Hepatocyte (in vitro differentiated cells): ENCODE data around the gene LRIG3. TPM values are rescaled to one million over a fixed set of nuclear protein-coding genes. Genes with fewer than 3 reads are reported as not detected.

Experiments
- DNase-seq: peaks from one replicate; pipeline ENCODE4 v3.0.0-alpha.2; 2016; ENCODE audit warnings: low spot score
- H2AFZ ChIP-seq: fragments of 200-600 bp; sonication (generic); 2 replicates; pipeline ENCODE4 v1.6.0; 2016; ENCODE audit warnings: antibody characterized with exemption, mild to moderate bottlenecking
- H3K27ac ChIP-seq: fragments of 200-600 bp; sonication (generic); 2 replicates; pipeline ENCODE4 v1.5.1; 2016; ENCODE audit warnings: mild to moderate bottlenecking
- H3K27me3 ChIP-seq: fragments of 200-600 bp; sonication (generic); 2 replicates; pipeline ENCODE4 v1.6.1; 2016
- H3K36me3 ChIP-seq: fragments of 200-600 bp; sonication (generic); replicated peaks from 2 replicates; pipeline ENCODE4 v1.5.1; 2016; ENCODE audit warnings: low read depth; ENCODE audit not compliant: insufficient read depth
- H3K4me1 ChIP-seq: fragments of 200-600 bp; sonication (generic); 2 replicates; pipeline ENCODE4 v1.5.1; 2016; ENCODE audit warnings: mild to moderate bottlenecking, moderate library complexity; ENCODE audit not compliant: insufficient read depth
- H3K4me2 ChIP-seq: fragments of 200-600 bp; sonication (generic); 2 replicates; pipeline ENCODE4 v1.6.0; 2016
- H3K4me3 ChIP-seq: fragments of 200-600 bp; sonication (generic); 2 replicates; pipeline ENCODE4 v1.5.1; 2016; ENCODE audit warnings: mild to moderate bottlenecking
- H3K79me2 ChIP-seq: fragments of 200-600 bp; sonication (generic); 2 replicates; pipeline ENCODE4 v1.6.0; 2017; ENCODE audit warnings: mild to moderate bottlenecking
- H3K9me2 ChIP-seq: fragments of 200-600 bp; sonication (generic); replicated peaks from 2 replicates; pipeline ENCODE4 v1.6.0; 2017; ENCODE audit warnings: mild to moderate bottlenecking; ENCODE audit not compliant: insufficient read depth
- H3K9me3 ChIP-seq: fragments of 200-600 bp; sonication (generic); 2 replicates; pipeline ENCODE4 v1.5.1; 2016; ENCODE audit warnings: low read depth, mild to moderate bottlenecking
- H4K20me1 ChIP-seq: fragments of 200-600 bp; sonication (generic); 2 replicates; pipeline ENCODE4 v1.6.0; 2016; ENCODE audit warnings: mild to moderate bottlenecking; ENCODE audit not compliant: insufficient read depth, poor library complexity, severe bottlenecking
- CTCF ChIP-seq: fragments of 200-600 bp; sonication (generic); IDR thresholded peaks from 2 replicates; pipeline ENCODE4 v1.5.1; 2016; ENCODE audit warnings: antibody characterized with exemption, mild to moderate bottlenecking; ENCODE audit not compliant: poor library complexity
- EZH2 ChIP-seq: fragments of 200-600 bp; sonication (generic); IDR thresholded peaks from 2 replicates; pipeline ENCODE4 v1.6.1; 2016; ENCODE audit warnings: antibody characterized with exemption, mild to moderate bottlenecking, borderline replicate concordance
- EZH2phosphoT487 ChIP-seq: fragments of 200-600 bp; sonication (generic); IDR thresholded peaks from one replicate; pipeline ENCODE4 v1.6.1; 2018; ENCODE audit warnings: antibody characterized with exemption, mild to moderate bottlenecking, low read depth, moderate library complexity; ENCODE audit not compliant: unreplicated experiment, severe bottlenecking
- WGBS: methylation state at CpG from one replicate; pipeline ENCODE4 v1.1.6; 2016; ENCODE audit warnings: low lambda C conversion rate; ENCODE audit errors: missing lambda C conversion rate; 5-methylcytosine and 5-hydroxymethylcytosine counted together
- polyA plus RNA-seq: library from polyadenylated mRNA; unstranded; fragments of >200 nt; fragmentation: Nextera tagmentation; extraction: Ambion mirVana; gene quantifications from 2 replicates; pipeline ENCODE4 v1.2.1, GENCODE V29; 2016
- total RNA-seq: library from RNA; depleted of rRNA; stranded (reverse); fragments of >200 nt; gene quantifications from 2 replicates; pipeline ENCODE4 v1.2.3, GENCODE V29; 2014

The LRIG3 gene
- total and polyA plus RNA-seq, 2 experiments from 2014 or later, result 21.7 to 63.9 TPM

GRCh38 chr12:58877243-58877743 is 43.0 kb downstream of the LRIG3 start:
- Histone ChIP-seq H3K4me2 (no peak overlapping the region), H3K4me3 (no peak overlapping the region)
- DNase-seq, result peak; percentile 35

GRCh38 chr12:58873496-58873895 is 46.8 kb downstream of the LRIG3 start:
- no peak overlapping the region for H2AFZ ChIP-seq
- TF ChIP-seq EZH2 (no peak), EZH2phosphoT487 (no peak), CTCF (no peak)
- no peaks in the 10 kb centered on the region for H4K20me1 ChIP-seq

More at GRCh38 chr12:58877243-58877743, 43.0 kb downstream of the LRIG3 start:
- Histone ChIP-seq H3K27me3 (no peaks in the 10 kb centered on the region), H3K9me3 (no peaks in the 10 kb centered on the region), H3K4me1 (no peaks in the 10 kb centered on the region), H4K20me1 (no peaks in the 10 kb centered on the region), H3K79me2 (no peaks in the 10 kb centered on the region), H3K27ac (peak overlapping the region; percentile 48), H2AFZ (no peak overlapping the region), H3K9me2 (no peaks in the 10 kb centered on the region), H3K36me3 (no peaks in the 10 kb centered on the region)
- TF ChIP-seq EZH2 (no peak), EZH2phosphoT487 (no peak), CTCF (no peak)
- 74% methylated on average over 15 of the region's 15 CpGs for WGBS

DNA sequence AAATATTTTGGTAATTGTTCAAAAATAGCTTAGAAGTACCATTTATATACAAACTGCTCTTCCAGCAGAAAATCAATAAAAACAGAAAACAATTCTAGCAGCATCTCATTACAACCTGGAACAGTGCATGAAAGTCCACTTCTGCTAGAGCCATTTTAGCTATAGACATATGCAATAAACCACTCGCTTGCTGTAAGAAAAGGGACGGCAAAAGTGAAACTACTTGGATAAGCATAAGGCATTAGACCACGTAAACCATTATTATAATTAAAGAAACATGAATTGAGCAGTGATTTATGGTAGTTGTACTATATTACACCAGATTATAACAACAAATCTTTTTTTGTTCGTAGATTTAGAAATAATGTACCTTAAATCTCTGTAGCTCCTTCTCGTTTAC is 48.7 kb downstream of the LRIG3 start:
- Histone ChIP-seq H3K4me1 (no peaks in the 10 kb centered on the region), H3K36me3 (no peaks in the 10 kb centered on the region), H3K4me3 (no peak overlapping the region), H3K79me2 (no peaks in the 10 kb centered on the region), H3K27me3 (no peaks in the 10 kb centered on the region), H3K27ac (no peak overlapping the region), H3K4me2 (no peak overlapping the region), H3K9me2 (no peaks in the 10 kb centered on the region), H2AFZ (no peak overlapping the region), H3K9me3 (no peaks in the 10 kb centered on the region), H4K20me1 (no peaks in the 10 kb centered on the region)
- TF ChIP-seq EZH2, result no peak
- 96% methylated on average over 5 of the region's 5 CpGs for whole genome bisulfite sequencing
- DNase-seq, result no peak

More at GRCh38 chr12:58873496-58873895, 46.8 kb downstream of the LRIG3 start:
- Histone ChIP-seq H3K79me2 (no peaks in the 10 kb centered on the region), H3K4me1 (no peaks in the 10 kb centered on the region), H3K27ac (no peak overlapping the region), H3K4me2 (no peak overlapping the region), H3K4me3 (no peak overlapping the region), H3K36me3 (no peaks in the 10 kb centered on the region), H3K9me3 (no peaks in the 10 kb centered on the region), H3K27me3 (no peaks in the 10 kb centered on the region), H3K9me2 (no peaks in the 10 kb centered on the region)
- WGBS, result 96% methylated on average over 5 of the region's 5 CpGs
- DNase-seq, result no peak

DNA sequence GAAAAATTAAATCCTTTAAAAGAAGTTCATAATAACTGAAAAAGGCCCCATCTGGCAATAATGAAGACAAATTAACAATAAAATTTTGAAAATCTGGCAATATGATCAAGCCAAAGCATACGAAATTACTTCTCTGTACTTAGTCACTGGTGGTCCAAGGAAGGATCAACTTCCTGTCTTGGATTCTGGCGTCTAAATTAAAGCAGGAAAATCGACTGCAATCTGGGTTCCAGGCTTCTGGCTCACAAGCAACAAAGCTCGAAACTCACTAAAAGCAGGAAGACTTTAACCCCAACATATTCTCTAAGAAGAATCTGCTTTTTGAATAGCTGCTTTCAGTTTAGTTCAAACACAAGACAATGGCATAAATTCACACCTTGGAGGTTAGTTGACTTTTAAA is 49.7 kb downstream of the LRIG3 start:
- Histone ChIP-seq H3K9me3 (no peaks in the 10 kb centered on the region), H3K36me3 (no peaks in the 10 kb centered on the region)

More for the DNA sequence above, 49.7 kb downstream of the LRIG3 start:
- DNase-seq, result no peak
- Histone ChIP-seq H4K20me1 (no peaks in the 10 kb centered on the region), H3K4me1 (no peaks in the 10 kb centered on the region), H3K79me2 (no peaks in the 10 kb centered on the region), H2AFZ (no peak overlapping the region), H3K27ac (no peak overlapping the region), H3K4me2 (no peak overlapping the region), H3K9me2 (no peaks in the 10 kb centered on the region), H3K4me3 (no peak overlapping the region), H3K27me3 (no peaks in the 10 kb centered on the region)
- no peak for TF ChIP-seq EZH2phosphoT487
- TF ChIP-seq CTCF, result no peak
- no peak for TF ChIP-seq EZH2
- 73% methylated on average over 4 of the region's 4 CpGs for WGBS
